ENCODE measurements around the gene MT3.
"Not testable (repeated sequence)": the region's sequence is repeated elsewhere in the genome, so short reads cannot be mapped to it uniquely, and the experiment has no call there.

GRCh38 chr16:56621665-56622445, 32.5 kb downstream of the MT3 start:
- not testable (repeated sequence) for TF ChIP-seq CTCF (IDR thresholded peaks at IDR 0.05; ENCODE audit: low read depth, low read length); POLR2A (IDR thresholded peaks at IDR 0.05; ENCODE audit: extremely low read depth, insufficient read length)
